ENCODE measurements around the gene VSIG10.
A peak's percentile ranks its signal among the peaks of the same experiment; 100 is the strongest.

Gene VSIG10

DNA sequence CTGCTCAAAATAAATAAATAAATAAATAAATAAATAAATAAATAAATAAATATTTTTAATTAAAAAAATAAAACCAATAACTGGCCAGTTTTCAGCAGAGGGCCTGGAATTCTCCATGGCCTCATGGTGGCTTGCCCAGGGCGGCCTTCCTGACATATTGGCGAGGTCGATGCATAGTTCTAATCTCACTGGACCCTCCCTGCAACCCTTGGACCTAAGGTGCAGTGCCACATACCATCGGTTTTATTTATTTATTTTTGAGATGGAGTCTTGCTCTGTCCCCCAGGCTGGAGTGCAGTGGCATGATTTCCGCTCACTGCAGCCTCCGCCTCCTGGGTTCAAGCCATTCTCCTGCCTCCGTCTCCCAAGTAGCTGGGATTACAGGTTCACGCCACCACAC, 3.9 kb upstream of the VSIG10 start:
- no peak overlapping the region for H3K27ac ChIP-seq (ENCODE audit: low read length)
- H3K4me3 ChIP-seq (ENCODE audit: low read length) = no peak overlapping the region
- no CpG with 5 or more reads among the region's 8 CpGs for WGBS (ENCODE audit: insufficient coverage, insufficient read length)
- H3K27me3 ChIP-seq (ENCODE audit: control insufficient read depth, insufficient read depth, low read length) = no peaks in the 10 kb centered on the region
- no peaks in the 10 kb centered on the region for H3K36me3 ChIP-seq (ENCODE audit: control insufficient read depth, insufficient read depth, low read length)
- H3K4me1 ChIP-seq (ENCODE audit: control insufficient read depth, insufficient read depth, low read length) = no peaks in the 10 kb centered on the region
- H3K9me3 ChIP-seq (ENCODE audit: control insufficient read depth, insufficient read depth, low read length) = no peaks in the 10 kb centered on the region
- no peak for DNase-seq (ENCODE audit: low read depth, low spot score)

- no peak overlapping the region for H3K4me3 ChIP-seq (ENCODE audit: low read length)
- WGBS (ENCODE audit: insufficient coverage, insufficient read length) = no CpG with 5 or more reads among the region's 4 CpGs
- H3K27me3 ChIP-seq (ENCODE audit: control insufficient read depth, insufficient read depth, low read length) = no peaks in the 10 kb centered on the region
- no peaks in the 10 kb centered on the region for H3K36me3 ChIP-seq (ENCODE audit: control insufficient read depth, insufficient read depth, low read length)
- H3K4me1 ChIP-seq (ENCODE audit: control insufficient read depth, insufficient read depth, low read length) = peaks cover 3% of the 10 kb centered on the region; the same call in 1 of the 2 replicates
- H3K27ac ChIP-seq (ENCODE audit: low read length) = no peak overlapping the region
- DNase-seq (ENCODE audit: low read depth, low spot score) = no peak
- no peaks in the 10 kb centered on the region for H3K9me3 ChIP-seq (ENCODE audit: control insufficient read depth, insufficient read depth, low read length)
Observed at GRCh38 chr12:118107011-118107410, 3.2 kb upstream of the VSIG10 start.

DNA sequence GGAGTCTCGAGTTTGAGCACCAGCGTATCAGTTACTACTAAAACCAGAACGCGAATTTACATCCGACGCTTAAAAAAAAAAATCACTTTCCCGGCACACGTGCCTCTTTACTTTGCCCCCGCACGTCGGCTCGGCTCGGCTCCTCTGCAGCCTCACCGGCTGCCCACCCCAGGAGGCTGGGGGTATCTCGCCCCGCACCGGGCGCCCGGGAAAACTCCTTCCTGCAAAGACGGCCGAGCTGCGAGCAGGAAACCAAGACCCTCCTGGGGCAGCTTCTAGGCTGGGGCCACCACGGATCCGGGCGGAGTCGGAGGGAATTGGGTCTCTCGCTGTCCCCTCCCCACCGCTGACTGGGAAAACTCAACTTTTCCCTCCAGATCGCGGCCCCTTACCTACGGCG, 610 bp downstream of the VSIG10 start:
- peaks cover 5% of the 10 kb centered on the region; the same call in 1 of the 2 replicates for H3K4me1 ChIP-seq (ENCODE audit: control insufficient read depth, insufficient read depth, low read length)
- no peak overlapping the region for H3K27ac ChIP-seq (ENCODE audit: low read length)
- H3K27me3 ChIP-seq (ENCODE audit: control insufficient read depth, insufficient read depth, low read length) = no peaks in the 10 kb centered on the region
- WGBS (ENCODE audit: insufficient coverage, insufficient read length) = no CpG with 5 or more reads among the region's 32 CpGs
- no peaks in the 10 kb centered on the region for H3K9me3 ChIP-seq (ENCODE audit: control insufficient read depth, insufficient read depth, low read length)
- peak overlapping the region; percentile 83; the same call in 1 of the 2 replicates for H3K4me3 ChIP-seq (ENCODE audit: low read length)
- H3K36me3 ChIP-seq (ENCODE audit: control insufficient read depth, insufficient read depth, low read length) = no peaks in the 10 kb centered on the region
- DNase-seq (ENCODE audit: low read depth, low spot score) = no peak

- Histone ChIP-seq H3K27ac (ENCODE audit: low read length) (no peak overlapping the region), H3K36me3 (ENCODE audit: control insufficient read depth, insufficient read depth, low read length) (no peaks in the 10 kb centered on the region), H3K4me1 (ENCODE audit: control insufficient read depth, insufficient read depth, low read length) (peaks cover 5% of the 10 kb centered on the region; the same call in 1 of the 2 replicates), H3K4me3 (ENCODE audit: low read length) (peak overlapping the region; percentile 83; the same call in 1 of the 2 replicates), H3K27me3 (ENCODE audit: control insufficient read depth, insufficient read depth, low read length) (no peaks in the 10 kb centered on the region), H3K9me3 (ENCODE audit: control insufficient read depth, insufficient read depth, low read length) (no peaks in the 10 kb centered on the region)
- no peak for DNase-seq (ENCODE audit: low read depth, low spot score)
- WGBS (ENCODE audit: insufficient coverage, insufficient read length) = no CpG with 5 or more reads among the region's 5 CpGs
Observed at GRCh38 chr12:118102609-118103008, 1.2 kb downstream of the VSIG10 start.

GRCh38 chr12:118102070-118102469, 1.7 kb downstream of the VSIG10 start:
- H3K4me1 ChIP-seq (ENCODE audit: control insufficient read depth, insufficient read depth, low read length) = peaks cover 5% of the 10 kb centered on the region; the same call in 1 of the 2 replicates
- H3K9me3 ChIP-seq (ENCODE audit: control insufficient read depth, insufficient read depth, low read length) = no peaks in the 10 kb centered on the region
- H3K36me3 ChIP-seq (ENCODE audit: control insufficient read depth, insufficient read depth, low read length) = no peaks in the 10 kb centered on the region
- no CpG with 5 or more reads among the region's 6 CpGs for WGBS (ENCODE audit: insufficient coverage, insufficient read length)
- no peak overlapping the region for H3K27ac ChIP-seq (ENCODE audit: low read length)
- DNase-seq (ENCODE audit: low read depth, low spot score) = no peak
- no peaks in the 10 kb centered on the region for H3K27me3 ChIP-seq (ENCODE audit: control insufficient read depth, insufficient read depth, low read length)
- H3K4me3 ChIP-seq (ENCODE audit: low read length) = no peak overlapping the region

DNA sequence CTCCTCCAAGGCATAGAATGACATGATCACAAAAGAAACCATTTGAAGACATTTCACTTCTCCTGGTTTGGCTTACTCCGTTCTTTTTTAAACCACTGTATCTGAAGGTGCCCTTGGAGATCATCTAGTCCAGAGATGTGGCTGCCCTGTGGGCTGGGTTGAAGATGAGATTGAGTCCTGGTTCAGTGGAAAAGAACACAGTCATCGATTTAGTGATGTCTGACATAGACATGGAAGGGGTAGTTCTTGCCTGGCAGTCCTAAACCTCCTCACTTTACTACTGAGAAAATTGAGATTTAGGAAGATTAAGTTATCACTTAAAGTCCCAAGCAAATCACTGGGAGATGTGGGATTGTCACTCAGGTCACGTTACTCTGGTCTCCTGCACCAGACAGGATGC, 2.8 kb downstream of the VSIG10 start:
- no peaks in the 10 kb centered on the region for H3K9me3 ChIP-seq (ENCODE audit: control insufficient read depth, insufficient read depth, low read length)
- no peak for DNase-seq (ENCODE audit: low read depth, low spot score)
- WGBS (ENCODE audit: insufficient coverage, insufficient read length) = no CpG with 5 or more reads among the region's 3 CpGs
- no peak overlapping the region for H3K4me3 ChIP-seq (ENCODE audit: low read length)
- H3K27ac ChIP-seq (ENCODE audit: low read length) = no peak overlapping the region
- H3K4me1 ChIP-seq (ENCODE audit: control insufficient read depth, insufficient read depth, low read length) = peaks cover 5% of the 10 kb centered on the region; the same call in 1 of the 2 replicates
- H3K27me3 ChIP-seq (ENCODE audit: control insufficient read depth, insufficient read depth, low read length) = no peaks in the 10 kb centered on the region
- H3K36me3 ChIP-seq (ENCODE audit: control insufficient read depth, insufficient read depth, low read length) = no peaks in the 10 kb centered on the region

DNA sequence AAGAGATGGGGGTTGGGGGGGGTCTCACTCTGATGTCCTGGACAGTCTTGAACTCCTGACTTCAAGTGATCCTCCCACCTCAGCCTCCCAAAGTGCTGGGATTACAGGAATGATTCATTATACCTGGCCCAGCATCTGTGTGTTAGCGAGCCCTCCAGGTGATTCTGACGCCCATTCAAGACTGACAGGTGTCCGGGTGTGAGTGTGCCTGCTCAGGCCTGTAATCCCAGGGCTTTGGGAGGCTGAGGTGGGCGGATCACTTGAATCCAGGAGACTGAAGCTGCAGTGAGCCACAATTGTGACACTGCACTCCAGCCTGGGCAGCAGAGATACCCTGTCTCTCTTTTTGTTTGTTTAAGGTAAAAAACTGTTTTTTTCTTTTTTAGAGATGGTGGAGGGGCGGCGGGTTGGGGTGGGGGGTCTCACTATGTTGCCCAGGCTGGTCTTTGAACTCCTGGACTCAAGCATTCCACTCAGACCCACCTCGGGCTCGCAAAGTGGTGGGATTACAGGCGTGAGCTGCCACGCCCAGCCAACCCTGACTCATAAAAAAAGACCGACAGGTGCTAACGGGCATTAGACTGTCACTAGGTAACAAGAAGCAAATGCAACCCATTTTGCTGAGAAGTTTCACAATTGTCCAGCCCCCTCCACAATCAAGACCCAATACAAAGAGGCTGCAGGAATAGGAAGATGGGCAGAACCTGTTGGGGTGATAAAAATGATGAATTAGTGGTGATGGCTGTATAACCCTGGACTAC, 4.7 kb downstream of the VSIG10 start:
- Histone ChIP-seq H3K36me3 (ENCODE audit: control insufficient read depth, insufficient read depth, low read length) (peaks cover 4% of the 10 kb centered on the region; the same call in 1 of the 2 replicates), H3K27me3 (ENCODE audit: control insufficient read depth, insufficient read depth, low read length) (no peaks in the 10 kb centered on the region), H3K9me3 (ENCODE audit: control insufficient read depth, insufficient read depth, low read length) (no peaks in the 10 kb centered on the region), H3K4me1 (ENCODE audit: control insufficient read depth, insufficient read depth, low read length) (peaks cover 5% of the 10 kb centered on the region; the same call in 1 of the 2 replicates), H3K27ac (ENCODE audit: low read length) (no peak overlapping the region), H3K4me3 (ENCODE audit: low read length) (no peak overlapping the region)
- no peak for DNase-seq (ENCODE audit: low read depth, low spot score)
- no CpG with 5 or more reads among the region's 12 CpGs for WGBS (ENCODE audit: insufficient coverage, insufficient read length)

DNA sequence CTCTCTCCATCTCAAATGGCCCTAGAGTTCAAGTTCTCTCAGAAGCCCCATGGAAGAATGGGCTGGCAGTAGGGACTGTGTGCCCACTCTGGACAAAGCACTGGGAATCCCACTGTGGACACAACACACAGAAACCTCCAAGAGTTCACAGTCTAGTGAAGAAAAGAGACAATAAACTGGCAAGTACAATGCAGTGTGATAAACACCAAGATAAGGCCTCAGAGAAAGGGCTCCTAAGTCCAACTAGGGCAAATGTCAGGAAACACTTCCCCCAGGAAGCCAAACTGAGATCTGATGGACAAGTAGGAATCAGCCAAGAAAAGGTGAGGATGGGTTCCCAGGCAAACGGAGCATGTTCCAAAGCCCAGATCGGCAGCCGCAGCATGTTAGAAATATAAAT, 5.4 kb downstream of the VSIG10 start:
- Histone ChIP-seq H3K36me3 (ENCODE audit: control insufficient read depth, insufficient read depth, low read length) (peaks cover 4% of the 10 kb centered on the region; the same call in 1 of the 2 replicates), H3K27me3 (ENCODE audit: control insufficient read depth, insufficient read depth, low read length) (no peaks in the 10 kb centered on the region), H3K9me3 (ENCODE audit: control insufficient read depth, insufficient read depth, low read length) (no peaks in the 10 kb centered on the region), H3K4me3 (ENCODE audit: low read length) (no peak overlapping the region), H3K4me1 (ENCODE audit: control insufficient read depth, insufficient read depth, low read length) (peaks cover 5% of the 10 kb centered on the region; the same call in 1 of the 2 replicates), H3K27ac (ENCODE audit: low read length) (no peak overlapping the region)
- WGBS (ENCODE audit: insufficient coverage, insufficient read length) = no CpG with 5 or more reads among the region's 3 CpGs
- no peak for DNase-seq (ENCODE audit: low read depth, low spot score)

GRCh38 chr12:118094039-118094438, 9.8 kb downstream of the VSIG10 start:
- Histone ChIP-seq H3K27ac (ENCODE audit: low read length) (no peak overlapping the region), H3K27me3 (ENCODE audit: control insufficient read depth, insufficient read depth, low read length) (no peaks in the 10 kb centered on the region), H3K4me1 (ENCODE audit: control insufficient read depth, insufficient read depth, low read length) (no peaks in the 10 kb centered on the region), H3K4me3 (ENCODE audit: low read length) (no peak overlapping the region), H3K9me3 (ENCODE audit: control insufficient read depth, insufficient read depth, low read length) (no peaks in the 10 kb centered on the region), H3K36me3 (ENCODE audit: control insufficient read depth, insufficient read depth, low read length) (peaks cover 10% of the 10 kb centered on the region)
- DNase-seq (ENCODE audit: low read depth, low spot score) = no peak
- no CpG with 5 or more reads among the region's 3 CpGs for WGBS (ENCODE audit: insufficient coverage, insufficient read length)

GRCh38 chr12:118089782-118090181, 14.0 kb downstream of the VSIG10 start:
- DNase-seq (ENCODE audit: low read depth, low spot score) = no peak
- Histone ChIP-seq H3K27me3 (ENCODE audit: control insufficient read depth, insufficient read depth, low read length) (no peaks in the 10 kb centered on the region), H3K4me1 (ENCODE audit: control insufficient read depth, insufficient read depth, low read length) (no peaks in the 10 kb centered on the region), H3K36me3 (ENCODE audit: control insufficient read depth, insufficient read depth, low read length) (peaks cover 7% of the 10 kb centered on the region), H3K27ac (ENCODE audit: low read length) (no peak overlapping the region), H3K4me3 (ENCODE audit: low read length) (no peak overlapping the region), H3K9me3 (ENCODE audit: control insufficient read depth, insufficient read depth, low read length) (no peaks in the 10 kb centered on the region)
- no CpG with 5 or more reads among the region's 9 CpGs for WGBS (ENCODE audit: insufficient coverage, insufficient read length)

DNA sequence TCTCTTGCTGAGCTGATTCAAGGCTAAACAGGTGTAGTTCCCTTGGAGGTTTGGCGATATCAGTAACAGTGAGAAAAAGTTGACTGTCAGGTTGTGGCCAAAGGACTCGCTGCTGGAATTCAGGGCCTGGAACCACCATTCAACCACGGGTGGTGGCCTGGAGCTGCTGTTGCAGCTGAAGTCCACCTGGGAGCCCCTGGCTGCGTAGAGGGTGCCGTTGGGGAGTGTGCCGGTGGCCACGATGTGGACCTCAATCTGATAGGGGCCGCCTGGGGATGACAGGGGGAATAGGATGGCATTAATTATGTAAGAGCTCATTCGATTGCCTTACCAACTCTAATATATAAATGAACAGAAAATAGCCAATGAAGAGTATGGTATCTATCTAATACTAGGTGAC, 21.6 kb downstream of the VSIG10 start:
- H3K4me1 ChIP-seq (ENCODE audit: control insufficient read depth, insufficient read depth, low read length) = no peaks in the 10 kb centered on the region
- peaks cover 11% of the 10 kb centered on the region; the same call in 1 of the 2 replicates for H3K36me3 ChIP-seq (ENCODE audit: control insufficient read depth, insufficient read depth, low read length)

More for the DNA sequence above, 21.6 kb downstream of the VSIG10 start:
- no peak for DNase-seq (ENCODE audit: low read depth, low spot score)
- H3K9me3 ChIP-seq (ENCODE audit: control insufficient read depth, insufficient read depth, low read length) = no peaks in the 10 kb centered on the region
- H3K4me3 ChIP-seq (ENCODE audit: low read length) = no peak overlapping the region
- no peaks in the 10 kb centered on the region for H3K27me3 ChIP-seq (ENCODE audit: control insufficient read depth, insufficient read depth, low read length)
- H3K27ac ChIP-seq (ENCODE audit: low read length) = no peak overlapping the region
- WGBS (ENCODE audit: insufficient coverage, insufficient read length) = no CpG with 5 or more reads among the region's 9 CpGs

Data from iPS DF 6.9 (cell line).